HG03520 (cell line): ENCODE results near the gene FGB.
A peak's percentile ranks its signal among the peaks of the same experiment; 100 is the strongest.
"Not testable (repeated sequence)": the region's sequence is repeated elsewhere in the genome, so short reads cannot be mapped to it uniquely, and the experiment has no call there.

Experiments used
- ATAC-seq: cut with Tn5 transposase; IDR thresholded peaks from one replicate; pipeline ENCODE4 v1.9.1; 2021; ENCODE audit warnings: mild to moderate bottlenecking, moderate library complexity; ENCODE audit not compliant: unreplicated experiment

Gene FGB

DNA sequence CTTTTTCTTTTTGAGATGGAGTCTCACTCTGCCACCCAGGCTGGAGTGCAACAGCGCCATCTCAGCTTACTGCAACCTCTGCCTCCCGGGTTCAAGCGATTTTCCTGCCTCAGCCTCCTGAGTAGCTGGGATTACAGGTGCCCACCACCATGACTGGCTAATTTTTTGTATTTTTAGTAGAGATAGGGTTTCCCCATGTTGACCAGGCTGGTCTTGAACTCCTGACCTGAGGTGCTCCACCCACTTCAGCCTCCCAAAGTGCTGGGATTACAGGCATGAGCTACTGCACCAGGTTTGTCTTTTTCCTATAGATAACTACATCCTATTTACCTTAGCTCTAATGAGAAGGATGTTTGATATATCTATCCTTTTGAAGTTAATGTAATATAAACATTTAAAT, 31.5 kb downstream of the FGB start:
- ATAC-seq = not testable (repeated sequence)

DNA sequence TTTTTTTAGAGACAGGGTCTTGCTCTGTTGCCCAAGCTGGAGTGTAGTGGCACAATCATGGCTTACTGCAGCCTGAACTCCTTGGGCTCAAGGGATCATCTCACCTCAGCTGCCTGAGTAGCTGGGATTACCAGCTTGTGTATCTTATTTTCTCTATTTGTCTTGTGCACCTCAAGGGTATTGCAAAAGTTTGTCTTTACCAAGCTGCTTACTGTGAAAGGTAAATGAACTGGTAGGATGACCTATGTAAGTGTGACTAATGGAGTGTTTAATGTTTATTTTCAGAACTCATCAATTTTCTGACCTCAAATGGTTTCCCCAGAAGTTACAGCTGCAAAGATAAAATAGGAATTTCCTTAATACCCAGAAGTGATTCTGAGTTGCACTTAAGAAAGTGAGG, 33.0 kb downstream of the FGB start:
- ATAC-seq = no peak

- not testable (repeated sequence) for ATAC-seq
Measured at GRCh38 chr4:154597281-154597680, 34.5 kb downstream of the FGB start.

- no peak for ATAC-seq
Measured at GRCh38 chr4:154597798-154598774, 35.3 kb downstream of the FGB start.

GRCh38 chr4:154602404-154603020, 39.7 kb downstream of the FGB start:
- no peak for ATAC-seq

DNA sequence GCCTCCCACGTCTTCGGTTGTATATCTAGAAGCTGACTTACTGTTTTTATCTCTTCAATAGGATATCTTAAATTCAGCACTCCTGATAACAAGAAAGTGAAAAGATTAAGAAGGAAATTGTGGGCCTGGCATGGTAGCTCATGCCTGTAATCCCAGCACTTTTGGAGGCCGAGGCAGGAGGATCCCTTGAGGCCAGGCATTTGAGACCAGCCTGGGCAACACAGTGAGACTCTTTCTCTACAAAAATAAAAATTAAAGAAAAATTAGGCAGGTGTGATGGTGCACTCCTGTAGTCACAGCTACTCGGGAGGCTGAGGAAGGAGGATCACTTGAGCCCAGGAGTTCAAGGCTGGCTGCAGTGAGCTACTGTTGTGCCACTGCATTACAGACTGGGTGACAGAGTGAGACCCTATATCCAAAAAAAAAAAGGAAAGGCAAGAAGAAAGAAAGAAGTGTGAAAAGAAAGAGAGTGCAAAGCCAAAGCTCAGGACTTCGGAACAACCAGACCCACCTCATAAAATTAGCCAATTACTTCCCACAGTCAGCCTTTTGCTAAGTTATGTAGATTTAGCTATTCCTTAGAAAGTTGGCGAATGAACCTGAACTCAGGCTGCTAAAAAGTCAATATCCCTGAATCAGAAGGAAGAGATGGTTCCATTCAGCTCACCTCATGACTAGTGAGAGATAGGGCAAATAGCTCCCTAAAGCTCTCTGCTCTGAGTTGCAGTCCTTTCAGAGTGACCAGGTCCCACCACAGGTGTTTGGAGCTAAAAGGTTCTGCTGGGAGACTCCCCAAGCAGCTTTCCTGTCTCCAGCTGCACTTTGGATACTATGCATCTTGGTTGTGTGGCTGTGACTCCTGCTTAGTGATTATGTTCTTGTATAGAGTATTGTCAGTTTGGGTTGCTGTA, 40.5 kb downstream of the FGB start:
- no peak for ATAC-seq

DNA sequence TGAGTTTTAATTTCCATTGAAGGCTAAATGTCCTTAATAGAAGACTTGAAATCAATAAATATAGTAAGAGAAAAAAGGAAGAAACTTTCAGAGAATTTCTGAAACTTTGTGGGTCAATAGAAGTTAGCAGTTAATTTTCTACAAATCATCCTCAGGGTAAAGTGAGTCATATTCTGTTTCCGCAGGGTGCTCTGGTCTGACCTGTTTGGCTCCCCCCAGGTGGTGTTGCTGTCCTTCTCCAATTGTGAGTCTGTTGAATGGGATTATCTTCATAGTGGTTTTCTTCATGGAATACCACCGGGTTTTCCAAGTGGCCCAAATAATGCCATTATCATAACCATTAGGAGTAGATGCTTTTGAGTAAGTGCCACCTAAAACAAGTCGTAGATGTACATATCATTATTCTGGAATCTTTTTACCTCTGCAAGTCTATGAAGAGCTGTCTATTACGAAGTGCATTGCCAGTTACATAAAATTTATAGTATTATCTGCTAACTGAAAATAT, 41.9 kb downstream of the FGB start:
- no peak for ATAC-seq

DNA sequence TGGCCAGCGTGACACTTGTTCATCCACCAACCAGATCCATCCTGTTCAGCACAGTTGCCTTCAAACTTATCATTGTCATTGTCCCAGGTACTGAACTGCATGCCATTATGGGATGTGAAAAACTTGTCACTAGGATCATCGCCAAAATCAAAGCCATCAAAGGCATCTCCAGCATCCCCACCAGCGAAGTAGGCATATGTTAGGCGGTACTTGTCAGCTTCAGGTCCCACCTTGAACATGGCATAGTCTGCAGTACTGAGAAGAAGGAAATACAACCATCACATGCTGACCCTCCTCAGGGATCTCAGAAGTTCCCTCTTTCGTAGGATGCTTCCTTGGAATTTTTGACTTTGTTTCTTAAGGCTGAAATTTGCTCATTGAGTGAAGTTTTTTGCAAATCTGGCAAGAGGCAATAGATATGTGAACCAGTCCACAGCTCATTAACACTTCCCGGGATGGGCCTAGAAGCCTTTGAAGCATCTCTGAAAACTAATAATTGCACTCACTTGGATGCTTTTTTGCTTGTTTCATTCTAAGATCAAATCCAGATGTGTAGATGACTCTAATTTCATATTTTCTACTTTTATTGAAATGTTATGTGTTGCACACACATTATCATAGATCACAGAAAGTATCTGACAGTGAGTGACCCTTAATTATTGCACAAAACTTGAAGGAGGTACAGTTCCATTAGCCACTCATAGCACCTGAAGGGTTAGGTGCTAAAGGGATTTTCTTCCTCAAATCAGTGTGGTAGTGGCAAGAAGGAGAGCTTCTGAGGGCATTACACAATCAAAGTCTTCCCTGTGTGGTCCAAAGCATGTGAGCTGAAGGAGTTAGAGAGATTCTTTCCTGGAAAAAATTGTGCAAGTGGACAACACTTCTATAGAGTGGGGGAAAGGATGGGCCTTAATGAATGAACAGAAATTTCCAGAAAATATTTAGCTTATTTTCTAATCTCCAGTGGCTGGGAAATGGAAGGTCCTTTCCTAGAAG, 44.2 kb downstream of the FGB start:
- no peak for ATAC-seq

GRCh38 chr4:154608361-154609252, 45.8 kb downstream of the FGB start:
- no peak for ATAC-seq

DNA sequence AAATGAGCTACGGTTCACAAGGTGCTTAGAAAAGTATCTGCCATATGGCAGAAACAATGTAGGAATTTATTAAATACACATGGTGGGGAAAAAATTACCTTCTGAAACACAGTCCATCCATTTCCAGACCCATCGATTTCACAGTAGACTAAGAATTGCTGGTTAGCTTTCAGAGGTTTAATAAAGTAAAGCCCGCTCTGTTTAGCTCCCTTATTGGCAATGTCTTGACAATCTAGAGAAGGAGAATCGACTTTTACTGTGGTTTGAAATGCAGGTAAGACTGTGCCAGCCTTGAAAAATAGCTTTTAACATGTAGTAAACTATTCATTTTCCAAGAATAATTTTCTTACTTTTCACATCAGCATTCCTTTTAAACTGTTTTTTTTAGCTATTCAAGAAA, 46.7 kb downstream of the FGB start:
- no peak for ATAC-seq

GRCh38 chr4:154610582-154610981, 47.8 kb downstream of the FGB start:
- no peak for ATAC-seq

- no peak for ATAC-seq
Measured at GRCh38 chr4:154611833-154612232, 49.0 kb downstream of the FGB start.

GRCh38 chr4:154612472-154613414, 49.9 kb downstream of the FGB start, which contains the start of gene FGG:
TSS of gene FGG (minus strand) at chr4:154612656. CDS start at chr4:154612609, 47 bp downstream.
- ATAC-seq = no peak

DNA sequence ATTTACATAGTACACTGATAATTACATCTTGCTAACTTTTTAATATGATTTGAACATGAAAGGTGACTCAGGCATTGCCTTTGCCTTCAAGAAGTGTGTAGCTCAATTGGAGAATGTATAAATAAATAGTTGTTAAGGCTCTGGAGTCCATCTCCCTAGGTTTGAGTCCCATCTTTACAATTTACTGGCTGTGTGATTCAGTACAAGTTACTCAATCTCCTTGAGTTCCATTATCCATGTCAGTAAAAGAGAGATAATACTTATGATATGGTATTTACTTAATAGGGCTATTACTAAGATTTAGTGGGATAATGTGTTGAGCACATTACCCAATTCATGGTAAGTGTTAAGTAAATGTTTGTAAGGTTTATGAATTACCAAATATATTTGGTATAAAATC, 51.5 kb downstream of the FGB start:
- no peak for ATAC-seq

DNA sequence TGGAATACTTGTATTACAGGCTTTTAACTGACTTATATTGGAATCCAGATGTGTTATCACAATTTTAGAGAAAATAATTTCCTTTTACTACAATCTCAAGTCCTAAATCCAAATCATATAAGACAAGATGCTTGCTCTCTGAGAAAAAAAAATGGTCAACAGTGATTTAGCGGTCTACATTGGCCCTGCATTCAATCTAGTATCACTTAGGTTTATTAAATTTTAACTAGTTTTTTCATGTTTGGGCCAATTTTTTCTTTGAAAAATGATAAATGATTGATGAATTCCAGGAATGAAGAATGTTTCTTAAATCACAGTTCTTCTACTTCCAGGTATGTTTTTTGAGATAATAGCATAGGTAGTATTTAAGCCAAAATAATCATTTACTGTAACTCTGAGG, 52.4 kb downstream of the FGB start:
- no peak for ATAC-seq

- ATAC-seq = no peak
Measured at GRCh38 chr4:154616287-154616686, 53.5 kb downstream of the FGB start.

GRCh38 chr4:154616731-154617130, 53.9 kb downstream of the FGB start:
- peak; percentile 91 for ATAC-seq
